GM18519 (cell line): ENCODE results near the gene NOTUM.

Source experiments
- ATAC-seq: cut with Tn5 transposase; IDR thresholded peaks from one replicate; pipeline ENCODE4 v1.9.1; 2021; ENCODE audit warnings: mild to moderate bottlenecking, moderate library complexity; ENCODE audit not compliant: unreplicated experiment, low FRiP score

The NOTUM gene

GRCh38 chr17:81913394-81914102 lies 47.4 kb downstream of the NOTUM start:
- no peak for ATAC-seq

GRCh38 chr17:81912441-81913309 lies 48.3 kb downstream of the NOTUM start:
- no peak for ATAC-seq

- no peak for ATAC-seq
Measured at GRCh38 chr17:81911969-81912368, 49.0 kb downstream of the NOTUM start.

- peak; percentile 38 for ATAC-seq
Measured at GRCh38 chr17:81911277-81911961, 49.6 kb downstream of the NOTUM start, which contains the start of gene PCYT2. TSS of gene PCYT2 (minus strand) at chr17:81911399. CDS start at chr17:81911355, 44 bp downstream.

GRCh38 chr17:81910840-81911276 lies 50.1 kb downstream of the NOTUM start:
- peak; percentile 27 for ATAC-seq

GRCh38 chr17:81909966-81910839 lies 50.8 kb downstream of the NOTUM start:
- no peak for ATAC-seq

- no peak for ATAC-seq
Measured at GRCh38 chr17:81909231-81909630, 51.8 kb downstream of the NOTUM start.

- no peak for ATAC-seq
Measured at GRCh38 chr17:81908793-81909192, 52.2 kb downstream of the NOTUM start.

- ATAC-seq = no peak
Measured at GRCh38 chr17:81907219-81908145, 53.5 kb downstream of the NOTUM start.

- ATAC-seq = no peak
Measured at GRCh38 chr17:81906476-81907218, 54.3 kb downstream of the NOTUM start.

GRCh38 chr17:81905993-81906392 lies 55.0 kb downstream of the NOTUM start:
- no peak for ATAC-seq

- no peak for ATAC-seq
Measured at GRCh38 chr17:81905424-81905875, 55.5 kb downstream of the NOTUM start.

GRCh38 chr17:81904600-81905423 lies 56.2 kb downstream of the NOTUM start:
- ATAC-seq = no peak

- ATAC-seq = no peak
Measured at GRCh38 chr17:81903896-81904599, 56.9 kb downstream of the NOTUM start.

- no peak for ATAC-seq
Measured at GRCh38 chr17:81903415-81903831, 57.6 kb downstream of the NOTUM start.

GRCh38 chr17:81902653-81903414 lies 58.2 kb downstream of the NOTUM start:
- no peak for ATAC-seq
